Fibroblast of pulmonary artery (primary cell): ENCODE measurements around the gene CDS2.
A peak's percentile ranks its signal among the peaks of the same experiment; 100 is the strongest.

Source experiments
- DNase-seq: peaks from one replicate; pipeline ENCODE4 v3.0.0-alpha.2; 2010; ENCODE audit warnings: low read depth
- H3K4me3 ChIP-seq: replicated peaks from 2 replicates; pipeline ENCODE4 v1.5.1; 2011; ENCODE audit warnings: low read depth, mild to moderate bottlenecking, control low read depth, low read length, moderate library complexity
- CTCF ChIP-seq: IDR thresholded peaks from 2 replicates; pipeline ENCODE4 v1.5.1; 2011; ENCODE audit warnings: mild to moderate bottlenecking, control low read depth, low read length, inconsistent platforms; ENCODE audit errors: missing control alignments

The CDS2 gene

GRCh38 chr20:5217616-5218015 is 90.8 kb downstream of the CDS2 start:
- TF ChIP-seq CTCF = no peak
- no peak overlapping the region for H3K4me3 ChIP-seq
- DNase-seq = no peak

GRCh38 chr20:5220321-5221060 is 93.7 kb downstream of the CDS2 start:
- no peak for TF ChIP-seq CTCF
- H3K4me3 ChIP-seq = no peak overlapping the region
- peak; percentile 15 for DNase-seq

GRCh38 chr20:5221061-5221430 is 94.2 kb downstream of the CDS2 start:
- no peak overlapping the region for H3K4me3 ChIP-seq
- DNase-seq = no peak
- TF ChIP-seq CTCF = no peak

GRCh38 chr20:5222919-5223634 is 96.3 kb downstream of the CDS2 start:
- DNase-seq = peak; percentile 70
- H3K4me3 ChIP-seq = no peak overlapping the region
- TF ChIP-seq CTCF = peak; percentile 96

- H3K4me3 ChIP-seq = no peak overlapping the region
- no peak for TF ChIP-seq CTCF
- no peak for DNase-seq
These were observed 103.7 kb downstream of the CDS2 start for GRCh38 chr20:5230544-5230943.

GRCh38 chr20:5234158-5234557 is 107.3 kb downstream of the CDS2 start:
- TF ChIP-seq CTCF = no peak
- H3K4me3 ChIP-seq = no peak overlapping the region
- no peak for DNase-seq
